CD4-positive, alpha-beta T cell (primary cell): ENCODE measurements around the gene RHBDD3. TPM values are rescaled to one million over a fixed set of nuclear protein-coding genes. Genes with fewer than 3 reads are reported as not detected.

Experiments
- ATAC-seq: fragments of 200-7000 bp; cut with Tn5 transposase; one replicate; pipeline ENCODE4 v1.10.0; 2022; ENCODE audit warnings: mild to moderate bottlenecking; ENCODE audit not compliant: poor library complexity
- CTCF ChIA-PET: fragments of 350-600 bp; sonication (Branson Sonifier 250); formaldehyde crosslinking; loops from one replicate; lab custom pipeline; 2021; ENCODE audit warnings: antibody characterized with exemption, inconsistent platforms; lab: Charles Lee
- POLR2A ChIA-PET: fragments of 350-600 bp; sonication (Branson Sonifier 250); formaldehyde crosslinking; loops from one replicate; lab custom pipeline; 2021; ENCODE audit warnings: antibody characterized with exemption, inconsistent platforms; lab: Charles Lee
- DNase-seq, 14 experiments: peaks; one replicate each; pipeline ENCODE4 v3.0.0-alpha.2; 2013 to 2020; ENCODE audit warnings: mixed read lengths in 2 of 14
- H3K27ac ChIP-seq, 2 donors: one replicate each; pipeline versions ENCODE4 v1.5.1 to v1.7.0; 2013; ENCODE audit warnings: low read length in 2 of 2, low read depth in 1 of 2, mild to moderate bottlenecking in 1 of 2
- H3K27me3 ChIP-seq, 2 experiments: 1 replicate in 1 of 2; 2 replicates in 1 of 2; pipeline versions ENCODE4 v1.6.1 to v1.7.0; 2013; ENCODE audit warnings: low read length in 2 of 2, control low read depth in 1 of 2, mild to moderate bottlenecking in 1 of 2, moderate library complexity in 1 of 2; ENCODE audit not compliant: insufficient read depth in 2 of 2, control insufficient read depth in 1 of 2
- H3K36me3 ChIP-seq: one replicate; pipeline ENCODE4 v1.6.1; 2013; ENCODE audit warnings: low read length, control low read depth; ENCODE audit not compliant: insufficient read depth
- H3K4me1 ChIP-seq: one replicate; pipeline ENCODE4 v1.6.1; 2013; ENCODE audit warnings: low read length, control low read depth; ENCODE audit not compliant: insufficient read depth
- H3K4me3 ChIP-seq: one replicate; pipeline ENCODE4 v1.5.1; 2013; ENCODE audit warnings: mild to moderate bottlenecking, low read length, moderate library complexity
- H3K9me3 ChIP-seq, 2 experiments: 1 replicate in 1 of 2; 2 replicates in 1 of 2; pipeline versions ENCODE4 v1.6.1 to v1.7.0; 2013; ENCODE audit warnings: low read length in 2 of 2, mild to moderate bottlenecking in 2 of 2, control low read depth in 1 of 2, moderate library complexity in 1 of 2; ENCODE audit not compliant: control insufficient read depth in 1 of 2, insufficient read depth in 1 of 2
- H3K27ac Mint-ChIP-seq: one replicate; pipeline ENCODE4 v1.8.0; 2020; ENCODE audit warnings: mixed read lengths
- H3K27me3 Mint-ChIP-seq: one replicate; pipeline ENCODE4 v1.8.0; 2021; ENCODE audit warnings: mixed read lengths
- H3K36me3 Mint-ChIP-seq: one replicate; pipeline ENCODE4 v1.8.0; 2021; ENCODE audit warnings: low read depth, mixed read lengths
- H3K4me1 Mint-ChIP-seq: one replicate; pipeline ENCODE4 v1.8.0; 2021; ENCODE audit warnings: low read depth, mixed read lengths
- H3K4me3 Mint-ChIP-seq: one replicate; pipeline ENCODE4 v1.8.0; 2020; ENCODE audit warnings: mild to moderate bottlenecking, mixed read lengths
- H3K9me3 Mint-ChIP-seq: one replicate; pipeline ENCODE4 v1.8.0; 2020; ENCODE audit warnings: mixed read lengths
- CTCF ChIP-seq: fragments of 200-600 bp; IDR thresholded peaks from one replicate; pipeline ENCODE4 v1.8.0; 2022; ENCODE audit warnings: antibody characterized with exemption, mild to moderate bottlenecking
- intact Hi-C, 2 experiments: fragments of 100-400 bp; cut with DNase I in 1 of 2; cut with micrococcal nuclease in 1 of 2; formaldehyde crosslinking; loops; one replicate each; pipeline versions ENCODE4 v1.15.1 to v1.9.0; 2023 to 2025; cut with DNase I, micrococcal nuclease
- total RNA-seq, 174 experiments: library from RNA in 2 of 174; stranded (reverse) in 2 of 174; gene quantifications; one replicate each; pipeline ENCODE4 v1.2.3 and lab custom pipeline; 2021 to 2026

The RHBDD3 gene
- total RNA-seq, 2 experiments from 2014 or later = 9.0 to 11.7 TPM

GRCh38 chr22:29233277-29233877 is 34.4 kb downstream of the RHBDD3 start:
- Mint-ChIP-seq H3K36me3 (no peaks in the 10 kb centered on the region), H3K4me3 (no peak overlapping the region), H3K27ac (no peak overlapping the region), H3K9me3 (peaks cover 4% of the 10 kb centered on the region), H3K27me3 (no peaks in the 10 kb centered on the region), H3K4me1 (no peaks in the 10 kb centered on the region)
- H3K4me1 ChIP-seq = no peaks in the 10 kb centered on the region
- TF ChIP-seq CTCF = no peak
- ChIA-PET CTCF (interaction anchor here (1.1 kb wide), 1 partner anchor 12 kb away, joined by 3 read pairs; no protein-coding TSS in a partner anchor), POLR2A (no interaction called here)
- H3K27ac ChIP-seq = no peak overlapping the region
- no peaks in the 10 kb centered on the region for H3K36me3 ChIP-seq
- ATAC-seq (no peak), DNase-seq (no peak)
- intact Hi-C loops = no loop called here
- H3K27me3 ChIP-seq = no peaks in the 10 kb centered on the region
- no peak overlapping the region for H3K4me3 ChIP-seq
- peaks cover 0 to 6% of the 10 kb centered on the region in 2 experiments for H3K9me3 ChIP-seq

- TF ChIP-seq CTCF = no peak
- peaks cover 4% of the 10 kb centered on the region for H3K9me3 Mint-ChIP-seq
- ChIA-PET POLR2A (no interaction called here), CTCF (no interaction called here)
- Histone ChIP-seq H3K9me3 (peaks cover 0 to 6% of the 10 kb centered on the region in 2 experiments), H3K27ac (no peak overlapping the region), H3K4me3 (no peak overlapping the region), H3K4me1 (no peaks in the 10 kb centered on the region), H3K36me3 (no peaks in the 10 kb centered on the region), H3K27me3 (no peaks in the 10 kb centered on the region)
- ATAC-seq = no peak
- no peak overlapping the region for H3K27ac Mint-ChIP-seq
- intact Hi-C loops = no loop called here
- no peaks in the 10 kb centered on the region for H3K36me3 Mint-ChIP-seq
- no peaks in the 10 kb centered on the region for H3K27me3 Mint-ChIP-seq
- DNase-seq = no peak
- H3K4me3 Mint-ChIP-seq = no peak overlapping the region
- H3K4me1 Mint-ChIP-seq = no peaks in the 10 kb centered on the region
Measured at GRCh38 chr22:29231971-29232959, 35.5 kb downstream of the RHBDD3 start.

GRCh38 chr22:29230972-29231875 is 36.6 kb downstream of the RHBDD3 start:
- Histone ChIP-seq H3K27me3 (no peaks in the 10 kb centered on the region), H3K27ac (no peak overlapping the region), H3K36me3 (no peaks in the 10 kb centered on the region), H3K4me1 (no peaks in the 10 kb centered on the region), H3K9me3 (peaks cover 0 to 6% of the 10 kb centered on the region in 2 experiments), H3K4me3 (no peak overlapping the region)
- peaks cover 4% of the 10 kb centered on the region for H3K9me3 Mint-ChIP-seq
- no peak overlapping the region for H3K27ac Mint-ChIP-seq
- H3K4me3 Mint-ChIP-seq = no peak overlapping the region
- H3K4me1 Mint-ChIP-seq = no peaks in the 10 kb centered on the region
- no peaks in the 10 kb centered on the region for H3K36me3 Mint-ChIP-seq
- ATAC-seq (no peak), DNase-seq (no peak)
- POLR2A ChIA-PET = no interaction called here
- no peak for TF ChIP-seq CTCF
- CTCF ChIA-PET = no interaction called here
- no peaks in the 10 kb centered on the region for H3K27me3 Mint-ChIP-seq
- intact Hi-C loops = no loop called here
